Measurements from ENCODE around the gene HDAC11. TPM values are rescaled to one million over a fixed set of nuclear protein-coding genes. Genes with fewer than 3 reads are reported as not detected.

The HDAC11 gene
- polyA plus RNA-seq, 3 donors = 9.8 to 36.3 (median 12.6) TPM

DNA sequence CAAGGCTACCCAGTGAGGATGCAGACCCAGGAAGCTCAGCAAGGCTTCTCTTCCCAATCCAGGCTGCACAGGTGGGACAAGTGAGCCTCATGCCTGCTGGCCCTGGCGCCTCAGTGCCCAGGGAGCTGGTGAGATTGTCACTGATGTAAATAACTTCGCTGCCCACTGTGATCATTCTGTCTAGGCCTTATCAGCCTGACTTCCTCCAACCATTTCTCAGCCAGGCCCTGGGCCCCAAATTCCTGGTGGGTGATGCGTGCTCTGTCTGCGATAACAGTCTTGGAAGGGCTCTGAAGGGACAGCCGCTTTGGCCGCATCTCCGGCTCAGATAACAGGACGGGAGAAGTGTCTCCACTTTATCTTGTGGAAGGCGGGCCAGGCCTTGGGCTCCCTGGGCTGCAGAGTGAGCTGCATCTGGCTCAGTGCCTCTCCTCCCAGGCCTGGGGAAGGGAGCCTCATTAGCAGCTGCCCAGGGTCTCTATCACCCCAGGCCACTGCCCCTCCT lies 66.6 kb downstream of the HDAC11 start:
- H3K27ac ChIP-seq (ENCODE audit: low read depth, low read length) = no peak overlapping the region
- 62 to 79% (median 65%) methylated on average over 9 of the region's 9 CpGs for WGBS, 3 donors

DNA sequence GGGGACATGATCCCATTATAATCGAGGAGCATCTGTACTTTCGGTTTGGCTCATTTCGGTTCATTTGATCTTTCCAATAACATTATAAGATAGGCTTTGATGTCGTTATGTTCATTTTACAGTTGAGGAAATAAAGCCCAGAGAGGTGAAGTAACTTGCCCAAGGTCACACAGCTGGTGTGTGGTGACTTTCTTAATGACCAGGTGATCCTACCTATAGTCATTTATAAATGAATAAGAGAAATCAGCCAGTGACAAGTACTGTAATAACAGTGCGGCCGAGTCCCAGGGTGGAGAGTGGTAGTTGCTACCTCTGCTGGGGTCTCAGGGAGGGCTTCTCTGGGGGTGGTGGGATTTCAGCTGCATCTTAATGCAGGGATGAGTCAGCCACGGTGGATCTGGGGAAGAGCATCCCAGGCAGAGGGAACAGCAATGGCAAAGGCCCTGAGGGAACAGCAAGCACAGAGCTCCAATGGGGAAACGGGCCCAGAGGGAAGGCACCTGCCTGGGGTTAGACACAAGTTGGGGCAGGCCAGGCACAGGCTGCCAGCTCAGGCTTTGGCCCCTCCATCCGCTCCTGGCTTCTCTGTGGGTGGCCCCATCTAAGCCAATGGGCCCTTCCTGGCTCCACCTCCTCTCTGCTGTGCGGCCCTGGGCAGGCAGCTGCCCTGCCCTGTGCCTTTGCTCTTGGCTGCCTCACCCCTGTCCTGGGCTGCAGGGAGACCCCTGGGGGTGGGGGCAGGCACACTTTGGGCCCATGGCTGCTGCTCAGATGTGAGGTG lies 67.7 kb downstream of the HDAC11 start:
- H3K27ac ChIP-seq (ENCODE audit: low read depth, low read length) = no peak overlapping the region
- 80 to 85% (median 82%) methylated on average over 10 of the region's 10 CpGs for WGBS, 3 donors

GRCh38 chr3:13548696-13549622 lies 68.9 kb downstream of the HDAC11 start, which contains the start of gene FBLN2:
FBLN2 (plus strand) TSS chr3:13549125; CDS start chr3:13570356, 21,231 bp downstream.
- no peak within 1 kb of the TSS for H3K27ac ChIP-seq (ENCODE audit: low read depth, low read length)
- 6 to 9% (median 8%) methylated on average over 43 to 106 of the region's 107 CpGs for WGBS, 3 donors

DNA sequence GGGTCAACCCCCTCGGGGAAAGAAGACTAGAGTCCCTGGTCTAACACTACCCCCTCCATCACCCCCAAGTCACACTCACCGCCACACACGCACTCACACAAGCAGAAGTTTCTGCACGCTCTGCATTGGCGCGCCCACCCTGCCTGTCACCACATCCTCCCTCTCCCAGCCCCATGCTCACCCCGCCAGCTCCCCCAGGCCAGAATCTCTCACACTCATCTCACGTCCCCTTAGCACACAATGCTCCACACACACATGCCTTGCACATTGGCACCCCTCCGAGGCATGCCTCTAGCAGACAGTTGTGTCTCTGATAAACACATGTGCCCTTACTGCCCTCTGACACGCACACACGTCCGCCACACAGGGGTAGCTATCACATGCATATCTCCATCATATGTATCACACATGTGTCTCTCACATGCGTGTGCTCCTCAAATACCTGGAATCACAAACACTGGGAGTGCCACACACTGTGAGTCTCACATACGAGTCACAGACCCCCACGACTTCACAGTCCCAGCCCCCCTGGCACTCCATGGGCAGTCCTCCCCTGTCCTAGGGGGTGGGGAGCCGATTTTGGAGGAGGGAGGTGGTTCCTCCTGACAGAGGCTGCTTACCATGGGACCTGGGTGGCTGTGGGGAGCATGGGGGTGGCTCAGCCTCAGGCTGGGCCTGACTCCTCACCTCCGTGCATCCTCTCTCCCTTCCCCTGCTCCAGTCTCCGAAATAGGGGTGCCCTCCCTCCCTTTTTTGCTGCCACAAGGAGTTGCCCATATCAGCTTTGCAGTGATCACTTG lies 69.7 kb downstream of the HDAC11 start:
- no peak overlapping the region for H3K27ac ChIP-seq (ENCODE audit: low read depth, low read length)
- 41 to 74% (median 47%) methylated on average over 16 to 18 of the region's 18 CpGs for WGBS, 3 donors

DNA sequence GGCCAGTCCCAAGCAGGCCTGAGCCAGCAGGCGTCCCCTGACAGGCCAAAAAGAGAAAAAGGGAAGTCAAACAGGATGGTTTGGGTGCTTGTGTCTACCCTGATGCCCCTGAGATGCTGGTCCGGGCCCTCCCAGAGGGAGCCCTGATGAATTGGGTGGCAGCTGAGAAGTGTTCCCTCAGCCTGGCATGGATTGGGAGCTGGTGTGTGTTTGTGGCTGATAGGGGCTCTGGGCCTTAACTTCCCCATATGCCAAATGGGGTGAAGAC lies 70.3 kb downstream of the HDAC11 start:
- no peak overlapping the region for H3K27ac ChIP-seq (ENCODE audit: low read depth, low read length)
- WGBS, 3 donors = 17 to 74% (median 34%) methylated on average over 2 of the region's 2 CpGs

- H3K27ac ChIP-seq (ENCODE audit: low read depth, low read length) = no peak overlapping the region
- WGBS, 3 donors = 60 to 84% (median 72%) methylated on average over 13 of the region's 13 CpGs
Observed at GRCh38 chr3:13550791-13551360, 70.8 kb downstream of the HDAC11 start.

DNA sequence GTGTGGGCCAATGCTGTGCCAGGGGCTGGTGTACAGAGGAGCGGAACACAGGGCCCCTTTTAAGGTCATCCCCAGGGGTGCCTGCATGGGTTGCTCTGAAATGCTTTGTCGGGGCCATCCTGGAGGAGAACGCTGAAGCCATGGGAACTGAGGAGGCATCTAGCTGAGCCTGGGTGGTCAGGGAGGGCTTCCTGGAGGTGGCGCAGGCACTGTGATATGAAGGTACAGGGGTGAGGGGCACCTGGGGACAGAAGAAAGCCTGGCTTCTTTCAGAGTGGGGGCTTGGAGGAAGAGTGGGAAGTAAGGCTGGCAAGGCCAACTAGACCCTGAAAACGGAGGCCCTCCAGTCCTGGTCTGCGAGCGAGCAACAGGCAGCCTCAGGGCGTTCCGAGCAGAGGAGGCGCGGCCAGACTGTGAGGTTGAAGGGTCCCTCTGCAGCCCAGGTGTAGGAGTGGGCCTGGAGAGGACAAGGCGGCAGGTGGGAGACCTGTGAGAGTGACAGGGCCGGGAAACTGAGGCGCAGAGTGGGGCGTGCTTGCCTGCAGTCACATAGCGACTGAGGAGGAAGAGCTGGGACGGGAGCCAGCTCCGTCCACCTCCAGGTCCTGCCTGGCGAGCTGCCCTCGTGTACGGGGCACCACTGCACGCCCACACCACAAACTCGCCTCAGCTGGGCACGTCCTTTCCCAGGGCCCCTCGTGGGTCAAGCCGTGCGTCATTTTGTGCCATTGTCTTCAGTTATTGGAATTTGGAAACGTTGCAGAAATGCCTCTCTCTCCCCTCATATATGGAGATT lies 72.9 kb downstream of the HDAC11 start:
- no peak overlapping the region for H3K27ac ChIP-seq (ENCODE audit: low read depth, low read length)
- WGBS, 3 donors = 54 to 59% (median 55%) methylated on average over 28 of the region's 28 CpGs

DNA sequence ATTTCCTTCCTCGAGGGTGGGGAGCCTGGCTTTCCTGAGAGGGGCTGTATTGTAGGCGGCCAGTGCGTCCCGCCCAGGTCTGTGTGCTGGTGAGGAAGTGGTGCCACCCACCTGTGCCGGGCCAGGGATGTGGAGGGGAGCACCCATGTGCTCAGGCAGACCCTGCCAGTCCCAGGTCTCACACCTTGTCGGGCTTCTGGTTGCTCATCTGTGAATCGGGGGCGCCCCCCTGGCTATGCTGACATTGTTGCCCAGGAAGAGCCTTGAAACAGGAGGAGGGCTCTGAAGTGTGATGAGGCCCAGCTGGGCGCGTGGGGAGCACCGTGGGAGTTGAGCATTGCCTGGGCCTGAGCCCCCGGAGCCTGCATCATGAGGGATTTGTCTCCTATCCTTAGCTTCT lies 73.6 kb downstream of the HDAC11 start:
- WGBS, 3 donors = 50 to 67% (median 57%) methylated on average over 12 of the region's 12 CpGs

GRCh38 chr3:13555753-13556152 lies 75.6 kb downstream of the HDAC11 start:
- H3K27ac ChIP-seq (ENCODE audit: low read depth, low read length) = no peak overlapping the region
- 73 to 74% (median 73%) methylated on average over 11 of the region's 11 CpGs for WGBS, 3 donors

More for the DNA sequence above, 73.6 kb downstream of the HDAC11 start:
- no peak overlapping the region for H3K27ac ChIP-seq (ENCODE audit: low read depth, low read length)

Other genes with a start within 250 kb of the HDAC11 start
- gene NUP210, start 60.0 kb upstream of the HDAC11 start, polyA plus RNA-seq = 1 to 10 TPM in 2 of 3 donors, under 1 TPM in 1; 0.67 to 4.5 (median 1.4) TPM
- 100 to 1,000 TPM in 1 of 3 donors, 10 to 100 TPM in 2; 10.2 to 147 (median 91.1) TPM for gene FBLN2, start 68.8 kb downstream of the HDAC11 start, polyA plus RNA-seq

All from adipose tissue (tissue), 3 donors.